OCI-LY1 (cell line): ENCODE results near the gene UVSSA.

Source experiments
- CTCF ChIP-seq: fragments of 200-600 bp; sonication (generic), shearing (Covaris generic); IDR thresholded peaks from 2 replicates; pipeline ENCODE4 v1.5.1; 2017; ENCODE audit warnings: mild to moderate bottlenecking, antibody characterized with exemption, low read length, moderate library complexity, mixed read lengths
- EZH2 ChIP-seq: fragments of 200-600 bp; sonication (generic), shearing (Covaris generic); IDR thresholded peaks from 2 replicates; pipeline ENCODE4 v1.8.0; 2017; ENCODE audit warnings: borderline replicate concordance, mixed run types, mild to moderate bottlenecking, antibody characterized with exemption, low read length, moderate library complexity, mixed read lengths

- no peak for TF ChIP-seq CTCF
- TF ChIP-seq EZH2, result no peak
Observed at GRCh38 chr4:1331591-1332353, 15.2 kb upstream of the UVSSA start.
